ENCODE results near the gene MFRP. TPM values are rescaled to one million over a fixed set of nuclear protein-coding genes. Genes with fewer than 3 reads are reported as not detected.

Gene MFRP
- total and polyA plus RNA-seq, 8 donors, result not detected

- peak; percentile 70 to 88 for DNase-seq
- Histone ChIP-seq H3K36me3 (no peaks in the 10 kb centered on the region), H3K4me1 (peaks cover 60 to 91% (median 76%) of the 10 kb centered on the region in 4 donors), H3K4me3 (peak overlapping the region in 2 of 4 donors; percentile 7 to 19), H3K27ac (peak overlapping the region; percentile 79 to 93 (median 80)), H3K27me3 (peaks cover 0 to 24% (median 19%) of the 10 kb centered on the region in 3 donors), H3K9me3 (no peaks in the 10 kb centered on the region)
- intact Hi-C loops (cut with DNase I; ENCODE audit: low total_unique reads), result no loop called here
- 32 to 39% (median 35%) methylated on average over 17 of the region's 17 CpGs for WGBS, 5 donors
- TF ChIP-seq, protein P1, sequence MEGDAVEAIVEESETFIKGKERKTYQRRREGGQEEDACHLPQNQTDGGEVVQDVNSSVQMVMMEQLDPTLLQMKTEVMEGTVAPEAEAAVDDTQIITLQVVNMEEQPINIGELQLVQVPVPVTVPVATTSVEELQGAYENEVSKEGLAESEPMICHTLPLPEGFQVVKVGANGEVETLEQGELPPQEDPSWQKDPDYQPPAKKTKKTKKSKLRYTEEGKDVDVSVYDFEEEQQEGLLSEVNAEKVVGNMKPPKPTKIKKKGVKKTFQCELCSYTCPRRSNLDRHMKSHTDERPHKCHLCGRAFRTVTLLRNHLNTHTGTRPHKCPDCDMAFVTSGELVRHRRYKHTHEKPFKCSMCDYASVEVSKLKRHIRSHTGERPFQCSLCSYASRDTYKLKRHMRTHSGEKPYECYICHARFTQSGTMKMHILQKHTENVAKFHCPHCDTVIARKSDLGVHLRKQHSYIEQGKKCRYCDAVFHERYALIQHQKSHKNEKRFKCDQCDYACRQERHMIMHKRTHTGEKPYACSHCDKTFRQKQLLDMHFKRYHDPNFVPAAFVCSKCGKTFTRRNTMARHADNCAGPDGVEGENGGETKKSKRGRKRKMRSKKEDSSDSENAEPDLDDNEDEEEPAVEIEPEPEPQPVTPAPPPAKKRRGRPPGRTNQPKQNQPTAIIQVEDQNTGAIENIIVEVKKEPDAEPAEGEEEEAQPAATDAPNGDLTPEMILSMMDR (IDR thresholded peaks at IDR 0.05), result no peak
- peak in 2 of 3 donors; percentile 22 to 28 for TF ChIP-seq POLR2AphosphoS5 (IDR thresholded peaks at IDR 0.05)
- peak; percentile 58 for TF ChIP-seq EP300 (IDR thresholded peaks at IDR 0.05)
- TF ChIP-seq POLR2A (IDR thresholded peaks at IDR 0.05), result no peak
Observed at GRCh38 chr11:119368121-119369034, 21.9 kb upstream of the MFRP start.

DNA sequence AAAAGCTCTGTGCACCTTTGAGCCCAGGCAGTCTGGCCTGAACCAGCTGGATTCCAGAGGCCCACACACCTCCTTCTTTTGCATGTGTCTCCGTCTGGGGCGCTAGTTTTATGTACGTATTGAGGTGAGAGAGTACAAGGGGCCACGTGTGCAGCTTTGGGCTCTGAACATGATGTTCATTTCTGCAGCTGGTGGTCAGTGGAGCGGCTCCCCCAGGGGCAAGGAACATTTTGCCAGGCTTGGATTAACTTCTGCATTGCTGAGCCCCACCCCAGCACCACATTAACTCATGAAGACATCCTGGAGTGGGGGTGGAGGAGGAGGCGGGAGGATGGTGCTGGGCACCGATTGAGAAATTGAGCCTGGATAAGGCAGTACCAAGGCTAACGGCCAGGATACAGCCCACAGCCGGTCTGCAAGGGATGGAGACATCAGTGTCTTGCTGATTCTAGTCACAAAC lies 21.2 kb upstream of the MFRP start:
- 50 to 69% (median 58%) methylated on average over 5 to 9 of the region's 9 CpGs for WGBS, 5 donors
- DNase-seq, result no peak
- intact Hi-C loops (cut with DNase I; ENCODE audit: low total_unique reads), result no loop called here
- no peak overlapping the region for H3K4me3 ChIP-seq
- H3K36me3 ChIP-seq, result no peaks in the 10 kb centered on the region
- peaks cover 0 to 31% (median 20%) of the 10 kb centered on the region in 3 donors for H3K27me3 ChIP-seq
- H3K9me3 ChIP-seq, result no peaks in the 10 kb centered on the region
- H3K4me1 ChIP-seq, result peaks cover 67 to 96% (median 82%) of the 10 kb centered on the region in 4 donors
- H3K27ac ChIP-seq, result peak overlapping the region in 4 of 5 donors; percentile 79 to 93 (median 80)
- TF ChIP-seq EP300 (IDR thresholded peaks at IDR 0.05), result peak; percentile 45
- TF ChIP-seq POLR2AphosphoS5 (IDR thresholded peaks at IDR 0.05), result peak in 1 of 3 donors; percentile 23
- TF ChIP-seq, protein P1 (IDR thresholded peaks at IDR 0.05), result no peak

GRCh38 chr11:119366690-119367620 lies 20.4 kb upstream of the MFRP start:
- Histone ChIP-seq H3K36me3 (no peaks in the 10 kb centered on the region), H3K27me3 (peaks cover 0 to 31% (median 20%) of the 10 kb centered on the region in 3 donors), H3K27ac (peak overlapping the region in 4 of 5 donors; percentile 79 to 93 (median 80)), H3K4me1 (peaks cover 75 to 96% (median 86%) of the 10 kb centered on the region in 4 donors), H3K9me3 (no peaks in the 10 kb centered on the region), H3K4me3 (no peak overlapping the region)
- 73 to 81% (median 75%) methylated on average over 10 to 11 of the region's 11 CpGs for WGBS, 5 donors
- intact Hi-C loops (cut with DNase I; ENCODE audit: low total_unique reads), result no loop called here
- DNase-seq, result no peak
- TF ChIP-seq POLR2A (IDR thresholded peaks at IDR 0.05) (no peak), POLR2AphosphoS5 (IDR thresholded peaks at IDR 0.05) (no peak), EP300 (IDR thresholded peaks at IDR 0.05) (no peak)
- TF ChIP-seq, protein P1 (IDR thresholded peaks at IDR 0.05), result no peak
